ENCODE results near the gene ZC3H6. TPM values are rescaled to one million over a fixed set of nuclear protein-coding genes. Genes with fewer than 3 reads are reported as not detected.

The ZC3H6 gene
- total and polyA plus RNA-seq, 2 experiments from 2014 or later = 2.1 to 2.5 TPM

DNA sequence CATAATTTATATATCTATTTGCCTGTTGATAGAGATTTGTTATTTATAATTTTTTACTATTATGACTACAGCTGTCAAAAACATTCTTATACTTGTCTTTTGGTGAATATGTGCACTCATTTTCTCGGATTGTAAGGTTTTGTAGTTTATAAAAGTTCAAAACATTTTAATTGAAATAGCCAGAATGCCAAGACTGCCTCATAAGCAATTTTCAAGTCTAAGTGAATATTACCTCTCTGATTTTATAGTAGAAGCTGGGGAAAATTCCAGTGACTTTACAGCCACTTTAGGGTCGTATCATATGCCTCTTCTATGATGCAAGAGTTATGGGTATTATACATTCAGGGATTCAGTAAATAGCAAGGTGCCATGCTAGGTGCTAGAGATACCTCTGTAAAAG lies 21.0 kb downstream of the ZC3H6 start:
- Histone ChIP-seq H3K4me2 (ENCODE audit: unreplicated experiment) (no peak overlapping the region), H3K4me1 (ENCODE audit: insufficient read depth) (peaks cover 10% of the 10 kb centered on the region), H3K4me3 (no peak overlapping the region), H3K9me2 (ENCODE audit: insufficient read depth) (no peaks in the 10 kb centered on the region), H3F3A (ENCODE audit: insufficient read depth) (peaks cover 3% of the 10 kb centered on the region; the same call in 1 of the 2 replicates), H3K27me3 (replicated peaks; ENCODE audit: insufficient read depth) (no peaks in the 10 kb centered on the region), H4K20me1 (ENCODE audit: insufficient read depth) (no peaks in the 10 kb centered on the region), H3K9ac (no peak overlapping the region), H3K36me3 (ENCODE audit: low read depth) (no peaks in the 10 kb centered on the region), H3K9me3 (ENCODE audit: low read depth) (no peaks in the 10 kb centered on the region), H3K79me2 (ENCODE audit: insufficient read depth) (no peaks in the 10 kb centered on the region), H3K27ac (no peak overlapping the region), H2AFZ (no peak overlapping the region)
- 73 to 75% methylated on average over 2 of the region's 2 CpGs for WGBS, 2 experiments (ENCODE audit: low coverage in 1 of 2, low lambda C conversion rate in 2 of 2, missing lambda C conversion rate in 2 of 2)
- no peak for DNase-seq
- no peak for TF ChIP-seq EZH2 (IDR thresholded peaks at IDR 0.05; ENCODE audit: insufficient read depth, poor library complexity, severe bottlenecking)
- in situ Hi-C loops (cut with MboI) = no loop called here

GRCh38 chr2:112301171-112301584 lies 25.8 kb downstream of the ZC3H6 start:
- H3K27ac ChIP-seq = no peak overlapping the region

GRCh38 chr2:112301973-112302372 lies 26.6 kb downstream of the ZC3H6 start:
- Histone ChIP-seq H3K79me2 (ENCODE audit: insufficient read depth) (no peaks in the 10 kb centered on the region), H3K4me3 (no peak overlapping the region), H3K36me3 (ENCODE audit: low read depth) (no peaks in the 10 kb centered on the region), H2AFZ (no peak overlapping the region), H3K4me1 (ENCODE audit: insufficient read depth) (peaks cover 14% of the 10 kb centered on the region), H3K9me3 (ENCODE audit: low read depth) (no peaks in the 10 kb centered on the region), H4K20me1 (ENCODE audit: insufficient read depth) (no peaks in the 10 kb centered on the region), H3F3A (ENCODE audit: insufficient read depth) (peaks cover 3% of the 10 kb centered on the region; the same call in 1 of the 2 replicates), H3K27ac (no peak overlapping the region), H3K4me2 (ENCODE audit: unreplicated experiment) (no peak overlapping the region), H3K27me3 (replicated peaks; ENCODE audit: insufficient read depth) (no peaks in the 10 kb centered on the region), H3K9ac (no peak overlapping the region), H3K9me2 (ENCODE audit: insufficient read depth) (no peaks in the 10 kb centered on the region)
- TF ChIP-seq EZH2phosphoT487 (IDR thresholded peaks at IDR 0.05; ENCODE audit: insufficient read depth, low read depth) (no peak), EZH2 (IDR thresholded peaks at IDR 0.05; ENCODE audit: insufficient read depth, poor library complexity, severe bottlenecking) (no peak)
- DNase-seq = no peak
- in situ Hi-C loops (cut with MboI) = no loop called here

More at GRCh38 chr2:112301171-112301584, 25.8 kb downstream of the ZC3H6 start:
- no peak overlapping the region for H3K4me3 ChIP-seq
- H3K27me3 ChIP-seq (replicated peaks; ENCODE audit: insufficient read depth) = no peaks in the 10 kb centered on the region
- H3K4me1 ChIP-seq (ENCODE audit: insufficient read depth) = peaks cover 14% of the 10 kb centered on the region
- no peaks in the 10 kb centered on the region for H3K9me2 ChIP-seq (ENCODE audit: insufficient read depth)
- H3K4me2 ChIP-seq (ENCODE audit: unreplicated experiment) = peak overlapping the region; percentile 1
- peaks cover 3% of the 10 kb centered on the region; the same call in 1 of the 2 replicates for H3F3A ChIP-seq (ENCODE audit: insufficient read depth)
- H3K79me2 ChIP-seq (ENCODE audit: insufficient read depth) = no peaks in the 10 kb centered on the region
- DNase-seq = peak; percentile 54
- H4K20me1 ChIP-seq (ENCODE audit: insufficient read depth) = no peaks in the 10 kb centered on the region
- no peak overlapping the region for H3K9ac ChIP-seq
- no peak overlapping the region for H2AFZ ChIP-seq
- in situ Hi-C loops (cut with MboI) = no loop called here
- H3K36me3 ChIP-seq (ENCODE audit: low read depth) = no peaks in the 10 kb centered on the region
- no peaks in the 10 kb centered on the region for H3K9me3 ChIP-seq (ENCODE audit: low read depth)
- TF ChIP-seq EZH2 (IDR thresholded peaks at IDR 0.05; ENCODE audit: insufficient read depth, poor library complexity, severe bottlenecking) (no peak), EZH2phosphoT487 (IDR thresholded peaks at IDR 0.05; ENCODE audit: insufficient read depth, low read depth) (no peak)

GRCh38 chr2:112304298-112304941 lies 29.0 kb downstream of the ZC3H6 start:
- H3K4me3 ChIP-seq = no peak overlapping the region
- no peaks in the 10 kb centered on the region for H3K9me3 ChIP-seq (ENCODE audit: low read depth)
- peaks cover 14% of the 10 kb centered on the region for H3K4me1 ChIP-seq (ENCODE audit: insufficient read depth)
- no peaks in the 10 kb centered on the region for H3K9me2 ChIP-seq (ENCODE audit: insufficient read depth)
- H3K79me2 ChIP-seq (ENCODE audit: insufficient read depth) = no peaks in the 10 kb centered on the region
- H3K27ac ChIP-seq = no peak overlapping the region
- H3K9ac ChIP-seq = no peak overlapping the region
- H3K36me3 ChIP-seq (ENCODE audit: low read depth) = 0 out of 2 replicates have a peak, but pooled peaks cover 4% of the 10 kb centered on the region
- in situ Hi-C loops (cut with MboI) = no loop called here
- H4K20me1 ChIP-seq (ENCODE audit: insufficient read depth) = no peaks in the 10 kb centered on the region
- no peak for DNase-seq
- H3K4me2 ChIP-seq (ENCODE audit: unreplicated experiment) = no peak overlapping the region
- TF ChIP-seq EZH2 (IDR thresholded peaks at IDR 0.05; ENCODE audit: insufficient read depth, poor library complexity, severe bottlenecking) = no peak
- TF ChIP-seq EZH2phosphoT487 (IDR thresholded peaks at IDR 0.05; ENCODE audit: insufficient read depth, low read depth) = no peak
- H2AFZ ChIP-seq = no peak overlapping the region
- WGBS, 2 experiments (ENCODE audit: low coverage in 1 of 2, low lambda C conversion rate in 2 of 2, missing lambda C conversion rate in 2 of 2) = 95 to 99% methylated on average over 2 of the region's 2 CpGs
- peaks cover 3% of the 10 kb centered on the region; the same call in 1 of the 2 replicates for H3F3A ChIP-seq (ENCODE audit: insufficient read depth)
- H3K27me3 ChIP-seq (replicated peaks; ENCODE audit: insufficient read depth) = no peaks in the 10 kb centered on the region

DNA sequence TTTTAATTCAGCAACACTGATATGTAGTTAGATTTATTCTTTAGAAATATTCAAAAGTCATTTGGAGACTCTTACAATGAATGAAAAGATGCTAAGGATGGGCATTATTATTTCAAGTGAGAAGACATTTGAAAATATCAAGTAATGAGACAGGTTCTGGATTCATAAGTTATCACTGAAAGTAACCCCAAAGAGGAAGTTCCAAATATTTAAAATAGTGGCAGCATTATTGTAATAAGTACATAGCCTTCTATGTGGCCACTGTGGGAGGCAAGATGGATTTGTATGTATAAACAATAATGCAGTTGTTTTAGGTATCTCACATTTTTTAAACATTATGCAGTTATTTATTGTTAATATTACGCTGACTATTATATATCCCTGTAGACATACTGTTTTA lies 29.7 kb downstream of the ZC3H6 start:
- WGBS, 2 experiments (ENCODE audit: low coverage in 1 of 2, low lambda C conversion rate in 2 of 2, missing lambda C conversion rate in 2 of 2) = 96 to 98% methylated on average over 1 of the region's 1 CpG

More for the DNA sequence above, 29.7 kb downstream of the ZC3H6 start:
- Histone ChIP-seq H3F3A (ENCODE audit: insufficient read depth) (peaks cover 3% of the 10 kb centered on the region; the same call in 1 of the 2 replicates), H3K4me3 (no peak overlapping the region), H3K4me1 (ENCODE audit: insufficient read depth) (peaks cover 14% of the 10 kb centered on the region), H2AFZ (no peak overlapping the region), H3K9me3 (ENCODE audit: low read depth) (no peaks in the 10 kb centered on the region), H3K9me2 (ENCODE audit: insufficient read depth) (no peaks in the 10 kb centered on the region), H3K27ac (no peak overlapping the region), H4K20me1 (ENCODE audit: insufficient read depth) (no peaks in the 10 kb centered on the region), H3K9ac (no peak overlapping the region), H3K36me3 (ENCODE audit: low read depth) (0 out of 2 replicates have a peak, but pooled peaks cover 4% of the 10 kb centered on the region), H3K27me3 (replicated peaks; ENCODE audit: insufficient read depth) (no peaks in the 10 kb centered on the region), H3K79me2 (ENCODE audit: insufficient read depth) (no peaks in the 10 kb centered on the region), H3K4me2 (ENCODE audit: unreplicated experiment) (no peak overlapping the region)
- in situ Hi-C loops (cut with MboI) = no loop called here
- DNase-seq = no peak
- TF ChIP-seq EZH2 (IDR thresholded peaks at IDR 0.05; ENCODE audit: insufficient read depth, poor library complexity, severe bottlenecking) = no peak
- no peak for TF ChIP-seq EZH2phosphoT487 (IDR thresholded peaks at IDR 0.05; ENCODE audit: insufficient read depth, low read depth)

All from GM23248 (cell line).